ENCODE data around the gene TNIP1. TPM values are rescaled to one million over a fixed set of nuclear protein-coding genes. Genes with fewer than 3 reads are reported as not detected.
A peak's percentile ranks its signal among the peaks of the same experiment; 100 is the strongest.

Gene TNIP1
- total RNA-seq, 1 donor from 2014 or later: 120 TPM

- intact Hi-C loops (cut with DNase I): loop anchor here (5.0 to 10.0 kb wide), 2 partner anchors 66 to 184 kb away; no protein-coding TSS in a partner anchor
- DNase-seq (peak; percentile 84), ATAC-seq (peak; percentile 94)
- peak; percentile 89 for TF ChIP-seq CTCF (IDR thresholded peaks at IDR 0.05)
- Histone ChIP-seq H3K27ac (peak overlapping the region; percentile 73), H3K4me3 (no peak overlapping the region), H3K9me3 (no peaks in the 10 kb centered on the region), H3K4me1 (peaks cover 8% of the 10 kb centered on the region), H3K36me3 (peaks cover 91% of the 10 kb centered on the region), H3K27me3 (no peaks in the 10 kb centered on the region)
Measured at GRCh38 chr5:151051066-151051930, 29.5 kb downstream of the TNIP1 start.

- peak; percentile 32 for TF ChIP-seq CTCF (IDR thresholded peaks at IDR 0.05)
- Histone ChIP-seq H3K27ac (no peak overlapping the region), H3K36me3 (peaks cover 91% of the 10 kb centered on the region), H3K4me3 (no peak overlapping the region), H3K9me3 (no peaks in the 10 kb centered on the region), H3K27me3 (no peaks in the 10 kb centered on the region), H3K4me1 (peaks cover 8% of the 10 kb centered on the region)
- intact Hi-C loops (cut with DNase I): no loop called here
- no peak for ATAC-seq
- DNase-seq: no peak
Measured at GRCh38 chr5:151048526-151048925, 32.3 kb downstream of the TNIP1 start.

- Histone ChIP-seq H3K9me3 (no peaks in the 10 kb centered on the region), H3K4me1 (peaks cover 8% of the 10 kb centered on the region), H3K4me3 (no peak overlapping the region), H3K27me3 (no peaks in the 10 kb centered on the region), H3K36me3 (peaks cover 93% of the 10 kb centered on the region), H3K27ac (no peak overlapping the region)
- DNase-seq (no peak), ATAC-seq (peak; percentile 78)
- intact Hi-C loops (cut with DNase I): no loop called here
- TF ChIP-seq CTCF (IDR thresholded peaks at IDR 0.05): peak; percentile 81
Measured at GRCh38 chr5:151047814-151048425, 32.9 kb downstream of the TNIP1 start.

- no peak for TF ChIP-seq CTCF (IDR thresholded peaks at IDR 0.05)
- H3K4me3 ChIP-seq: no peak overlapping the region
- H3K27ac ChIP-seq: peak overlapping the region; percentile 34
- intact Hi-C loops (cut with DNase I): no loop called here
- ATAC-seq (no peak), DNase-seq (no peak)
- H3K36me3 ChIP-seq: peaks cover 98% of the 10 kb centered on the region
- no peaks in the 10 kb centered on the region for H3K27me3 ChIP-seq
- H3K9me3 ChIP-seq: no peaks in the 10 kb centered on the region
- H3K4me1 ChIP-seq: peaks cover 36% of the 10 kb centered on the region
Measured at GRCh38 chr5:151042453-151043093, 38.3 kb downstream of the TNIP1 start.

GRCh38 chr5:151041577-151042268 lies 39.1 kb downstream of the TNIP1 start:
- H3K27me3 ChIP-seq: no peaks in the 10 kb centered on the region
- intact Hi-C loops (cut with DNase I): no loop called here
- no peak overlapping the region for H3K4me3 ChIP-seq
- ATAC-seq: peak; percentile 26
- H3K36me3 ChIP-seq: peaks cover 98% of the 10 kb centered on the region
- H3K27ac ChIP-seq: peak overlapping the region; percentile 78
- peaks cover 41% of the 10 kb centered on the region for H3K4me1 ChIP-seq
- DNase-seq: peak; percentile 74
- TF ChIP-seq CTCF (IDR thresholded peaks at IDR 0.05): no peak
- H3K9me3 ChIP-seq: no peaks in the 10 kb centered on the region

Measured in upper lobe of right lung (tissue), 1 donor.